B cell (primary cell): Measurements from ENCODE around the gene SPN.

Experiments used
- CTCF ChIP-seq: fragments of 200-600 bp; IDR thresholded peaks from one replicate; pipeline ENCODE4 v1.8.0; 2022; ENCODE audit warnings: antibody characterized with exemption, mild to moderate bottlenecking
- EZH2 ChIP-seq: IDR thresholded peaks from 2 replicates; pipeline ENCODE4 v1.6.1; 2012; ENCODE audit warnings: borderline replicate concordance, low read depth, mild to moderate bottlenecking, moderate library complexity, low read length; ENCODE audit not compliant: insufficient read depth, poor library complexity, severe bottlenecking

DNA sequence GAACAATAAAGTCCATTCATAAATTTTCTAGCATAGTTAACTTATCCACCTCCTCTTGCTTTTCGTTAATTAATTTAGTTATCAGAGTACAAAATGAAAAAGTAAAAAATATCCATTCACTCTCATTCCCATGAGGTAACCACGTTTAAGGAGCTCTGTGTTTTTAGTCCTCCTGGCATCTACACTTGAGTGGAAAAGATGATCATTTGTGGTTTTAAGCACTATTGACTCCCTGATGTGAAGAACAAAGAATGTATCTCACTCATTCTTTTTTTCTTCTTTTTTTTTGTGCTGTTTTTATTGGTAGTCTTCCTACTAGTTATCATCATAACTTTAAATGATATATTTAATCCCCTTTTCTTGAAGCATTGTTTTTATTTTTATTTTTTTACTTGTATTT lies 42.0 kb downstream of the SPN start:
- TF ChIP-seq CTCF (no peak), EZH2 (no peak)
